ENCODE data around the gene TMEM273.

DNA sequence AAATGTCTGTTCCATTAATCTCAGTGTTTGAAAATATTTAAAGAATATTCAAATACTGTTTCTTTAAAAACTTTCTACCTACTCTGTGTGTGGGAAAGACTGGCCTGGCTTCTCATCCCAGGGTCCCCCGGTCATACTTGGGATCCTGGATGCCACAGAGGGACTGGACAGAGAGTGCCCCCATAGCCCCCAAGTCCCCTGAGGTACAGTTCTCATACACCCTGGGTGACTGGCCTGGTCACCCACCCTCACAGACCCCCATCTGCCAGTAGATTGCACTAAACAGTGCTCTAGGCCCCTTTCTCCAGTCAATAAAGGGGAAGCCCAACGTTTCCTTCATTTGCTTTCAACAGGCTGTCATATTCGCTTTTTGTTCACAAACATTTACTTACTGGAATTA lies 3.0 kb downstream of the TMEM273 start:
- TF ChIP-seq CEBPB (IDR thresholded peaks at IDR 0.05; ENCODE audit: low read depth, low read length) (no peak), MAZ (IDR thresholded peaks at IDR 0.05; ENCODE audit: borderline replicate concordance, low read depth, low read length) (no peak)
- TF ChIP-seq, protein P1, sequence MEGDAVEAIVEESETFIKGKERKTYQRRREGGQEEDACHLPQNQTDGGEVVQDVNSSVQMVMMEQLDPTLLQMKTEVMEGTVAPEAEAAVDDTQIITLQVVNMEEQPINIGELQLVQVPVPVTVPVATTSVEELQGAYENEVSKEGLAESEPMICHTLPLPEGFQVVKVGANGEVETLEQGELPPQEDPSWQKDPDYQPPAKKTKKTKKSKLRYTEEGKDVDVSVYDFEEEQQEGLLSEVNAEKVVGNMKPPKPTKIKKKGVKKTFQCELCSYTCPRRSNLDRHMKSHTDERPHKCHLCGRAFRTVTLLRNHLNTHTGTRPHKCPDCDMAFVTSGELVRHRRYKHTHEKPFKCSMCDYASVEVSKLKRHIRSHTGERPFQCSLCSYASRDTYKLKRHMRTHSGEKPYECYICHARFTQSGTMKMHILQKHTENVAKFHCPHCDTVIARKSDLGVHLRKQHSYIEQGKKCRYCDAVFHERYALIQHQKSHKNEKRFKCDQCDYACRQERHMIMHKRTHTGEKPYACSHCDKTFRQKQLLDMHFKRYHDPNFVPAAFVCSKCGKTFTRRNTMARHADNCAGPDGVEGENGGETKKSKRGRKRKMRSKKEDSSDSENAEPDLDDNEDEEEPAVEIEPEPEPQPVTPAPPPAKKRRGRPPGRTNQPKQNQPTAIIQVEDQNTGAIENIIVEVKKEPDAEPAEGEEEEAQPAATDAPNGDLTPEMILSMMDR (conservative IDR thresholded peaks at IDR 0.05; ENCODE audit: low read depth, low read length) = no peak
